IMR-90 (cell line): Measurements from ENCODE around the gene TMEM179. TPM values are rescaled to one million over a fixed set of nuclear protein-coding genes. Genes with fewer than 3 reads are reported as not detected.

Source experiments
- ATAC-seq: fragments of 200-7000 bp; cut with Tn5 transposase; 2 replicates; pipeline ENCODE4 v1.9.1; 2020; ENCODE audit warnings: low read depth, mild to moderate bottlenecking, moderate library complexity
- BruUV-seq: library from RNA; stranded (reverse); fragments of 400-500 nt; replicated peaks from 2 replicates; lab custom pipeline; 2021; lab: Mats Ljungman, UMichigan
- CTCF ChIA-PET: fragments of 300-600 bp; formaldehyde crosslinking; extraction: SDS; loops from one replicate; lab custom pipeline; 2021; ENCODE audit warnings: antibody characterized with exemption; lab: Yijun Ruan, JAX
- POLR2A ChIA-PET: fragments of 300-600 bp; sonication (Branson Sonifier 250); formaldehyde crosslinking; loops from one replicate; lab custom pipeline; 2022; ENCODE audit warnings: antibody characterized with exemption; ENCODE audit not compliant: unreplicated experiment; lab: Charles Lee
- DNase-seq: peaks from one replicate; pipeline ENCODE4 v3.0.0; 2013
- H2AFZ ChIP-seq: replicated peaks from 2 replicates; pipeline ENCODE3; 2013; ENCODE audit warnings: low read length, mild to moderate bottlenecking; ENCODE audit not compliant: poor library complexity
- H2AK5ac ChIP-seq: 2 replicates; pipeline ENCODE4 v1.6.1; 2013; ENCODE audit warnings: low read depth, low read length, inconsistent platforms
- H2AK9ac ChIP-seq: replicated peaks from 2 replicates; pipeline ENCODE3; 2013; ENCODE audit warnings: mild to moderate bottlenecking, low read depth, low read length, moderate library complexity; ENCODE audit not compliant: poor library complexity
- H2BK120ac ChIP-seq: 2 replicates; pipeline ENCODE4 v1.6.1; 2013; ENCODE audit warnings: low read depth, low read length, inconsistent platforms
- H2BK15ac ChIP-seq: 3 replicates; pipeline ENCODE4 v1.6.1; 2013; ENCODE audit warnings: low read depth, low read length, inconsistent platforms
- H2BK20ac ChIP-seq: 2 replicates; pipeline ENCODE4 v1.6.1; 2013; ENCODE audit warnings: low read depth, mild to moderate bottlenecking, inconsistent platforms, low read length, moderate library complexity
- H2BK5ac ChIP-seq: 2 replicates; pipeline ENCODE4 v1.6.1; 2013; ENCODE audit warnings: mild to moderate bottlenecking, low read depth, low read length, inconsistent platforms; ENCODE audit not compliant: poor library complexity, severe bottlenecking
- H3K14ac ChIP-seq: replicated peaks from 2 replicates; pipeline ENCODE4 v1.6.1; 2013; ENCODE audit warnings: low read depth, low read length, inconsistent platforms
- H3K18ac ChIP-seq: 2 replicates; pipeline ENCODE4 v1.6.1; 2013; ENCODE audit warnings: low read depth, low read length, control low read depth
- H3K23ac ChIP-seq: 2 replicates; pipeline ENCODE4 v1.6.1; 2013; ENCODE audit warnings: low read depth, low read length, inconsistent platforms
- H3K27ac ChIP-seq: 2 replicates; pipeline ENCODE4 v1.5.1; 2013; ENCODE audit warnings: mild to moderate bottlenecking, control low read depth, low read length; ENCODE audit not compliant: insufficient read depth
- H3K27me3 ChIP-seq: 2 replicates; pipeline ENCODE4 v1.6.1; 2013; ENCODE audit warnings: low read length; ENCODE audit not compliant: control insufficient read depth, insufficient read depth
- H3K36me3 ChIP-seq: 2 replicates; pipeline ENCODE4 v1.6.1; 2013; ENCODE audit warnings: low read length, mixed read lengths; ENCODE audit not compliant: control insufficient read depth, insufficient read depth
- H3K4ac ChIP-seq: 2 replicates; pipeline ENCODE4 v1.6.1; 2013; ENCODE audit warnings: low read depth, low read length, inconsistent platforms
- H3K4me1 ChIP-seq: 2 replicates; pipeline ENCODE4 v1.6.1; 2013; ENCODE audit warnings: low read length, mixed read lengths; ENCODE audit not compliant: control insufficient read depth, insufficient read depth
- H3K4me2 ChIP-seq: 2 replicates; pipeline ENCODE4 v1.6.1; 2013; ENCODE audit warnings: low read depth, mild to moderate bottlenecking, control low read depth, low read length, moderate library complexity
- H3K4me3 ChIP-seq: 2 replicates; pipeline ENCODE4 v1.5.1; 2013; ENCODE audit warnings: low read depth, mild to moderate bottlenecking, control low read depth, low read length, moderate library complexity; ENCODE audit not compliant: insufficient read depth
- H3K56ac ChIP-seq: 2 replicates; pipeline ENCODE4 v1.6.1; 2013; ENCODE audit warnings: low read length, inconsistent platforms; ENCODE audit not compliant: insufficient read depth; ENCODE audit errors: extremely low read depth
- H3K79me1 ChIP-seq, 2 experiments: 2 replicates each; pipeline ENCODE4 v1.6.1; 2013; ENCODE audit warnings: low read length in 2 of 2, inconsistent platforms in 1 of 2, low read depth in 1 of 2
- H3K9ac ChIP-seq: 2 replicates; pipeline ENCODE4 v1.6.1; 2013; ENCODE audit warnings: low read depth, low read length, control low read depth
- H3K9me1 ChIP-seq: 2 replicates; pipeline ENCODE4 v1.6.1; 2013; ENCODE audit warnings: low read length, inconsistent platforms; ENCODE audit not compliant: insufficient read depth
- H3K9me3 ChIP-seq: 2 replicates; pipeline ENCODE4 v1.6.1; 2013; ENCODE audit warnings: low read length; ENCODE audit not compliant: control insufficient read depth, insufficient read depth
- H4K20me1 ChIP-seq: 2 replicates; pipeline ENCODE4 v1.6.1; 2013; ENCODE audit warnings: low read length, inconsistent platforms; ENCODE audit not compliant: insufficient read depth
- H4K5ac ChIP-seq: 2 replicates; pipeline ENCODE4 v1.6.1; 2013; ENCODE audit warnings: mild to moderate bottlenecking, low read depth, low read length, control low read depth
- H4K8ac ChIP-seq, 2 experiments: 2 replicates each; pipeline ENCODE4 v1.6.1; 2013; ENCODE audit warnings: low read depth in 2 of 2, low read length in 2 of 2, control low read depth in 1 of 2, inconsistent platforms in 1 of 2
- H4K91ac ChIP-seq: 2 replicates; pipeline ENCODE4 v1.6.1; 2013; ENCODE audit warnings: low read depth, low read length, inconsistent platforms; ENCODE audit not compliant: insufficient read depth
- BHLHE40 ChIP-seq: fragments of 150-350 bp; IDR thresholded peaks from 2 replicates; pipeline ENCODE4 v1.6.1; 2016; ENCODE audit warnings: mild to moderate bottlenecking, low read depth, low read length
- CHD1 ChIP-seq: IDR thresholded peaks from 2 replicates; pipeline ENCODE4 v1.6.1; 2012; ENCODE audit warnings: low read depth, low read length, improper control_type of control experiment
- CTCF ChIP-seq: conservative IDR thresholded peaks from 2 replicates; pipeline ENCODE4 v1.5.1; 2012; ENCODE audit warnings: mild to moderate bottlenecking, low read depth, low read length, improper control_type of control experiment
- ELK1 ChIP-seq: fragments of 150-350 bp; IDR thresholded peaks from 2 replicates; pipeline ENCODE4 v1.6.1; 2016; ENCODE audit warnings: low read depth, mild to moderate bottlenecking, low read length, moderate library complexity, borderline replicate concordance
- FOS ChIP-seq: fragments of 150-350 bp; IDR thresholded peaks from 2 replicates; pipeline ENCODE4 v1.6.1; 2016; ENCODE audit warnings: low read depth, low read length
- MAFK ChIP-seq: IDR thresholded peaks from 2 replicates; pipeline ENCODE4 v1.6.1; 2012; ENCODE audit warnings: low read depth, low read length, improper control_type of control experiment
- MAZ ChIP-seq: IDR thresholded peaks from 2 replicates; pipeline ENCODE4 v1.6.1; 2012; ENCODE audit warnings: low read depth, mild to moderate bottlenecking, low read length, improper control_type of control experiment, moderate library complexity, borderline replicate concordance
- MXI1 ChIP-seq: IDR thresholded peaks from 2 replicates; pipeline ENCODE4 v1.6.1; 2012; ENCODE audit warnings: low read depth, mild to moderate bottlenecking, low read length, moderate library complexity, borderline replicate concordance
- NFE2L2 ChIP-seq: fragments of 150-350 bp; IDR thresholded peaks from 2 replicates; pipeline ENCODE4 v1.6.1; 2016; ENCODE audit warnings: low read depth, mild to moderate bottlenecking, low read length
- RAD21 ChIP-seq: IDR thresholded peaks from 2 replicates; pipeline ENCODE4 v1.6.1; 2012; ENCODE audit warnings: low read length, improper control_type of control experiment
- RCOR1 ChIP-seq: IDR thresholded peaks from 2 replicates; pipeline ENCODE4 v1.6.1; 2012; ENCODE audit warnings: mild to moderate bottlenecking, low read length, improper control_type of control experiment; ENCODE audit not compliant: insufficient replicate concordance
- RFX5 ChIP-seq: IDR thresholded peaks from 2 replicates; pipeline ENCODE4 v1.8.0; 2012; ENCODE audit warnings: low read depth, mild to moderate bottlenecking, low read length, moderate library complexity
- SMC3 ChIP-seq: fragments of 150-350 bp; IDR thresholded peaks from 2 replicates; pipeline ENCODE4 v1.6.1; 2016; ENCODE audit warnings: low read depth, mild to moderate bottlenecking, antibody characterized with exemption, low read length, moderate library complexity
- USF2 ChIP-seq: fragments of 150-350 bp; IDR thresholded peaks from 2 replicates; pipeline ENCODE4 v1.6.1; 2017; ENCODE audit warnings: mild to moderate bottlenecking, antibody characterized with exemption, low read length, low read depth
- WGBS, 2 experiments: methylation state at CpG; one replicate each; pipeline versions ENCODE4 v1.1.5 to v1.1.7; 2013; ENCODE audit warnings: missing lambda C conversion rate in 2 of 2; ENCODE audit not compliant: insufficient read length in 1 of 2; ENCODE audit errors: extremely low coverage in 2 of 2; 5-methylcytosine and 5-hydroxymethylcytosine counted together
- dilution Hi-C: fragments of 300-500 bp; cut with HindIII; formaldehyde crosslinking; loops from one replicate; pipeline ENCODE4 v1.14.3; 2018; ENCODE audit warnings: low sequenced_read_pairs; ENCODE audit not compliant: unreplicated experiment
- in situ Hi-C: fragments of 300-500 bp; cut with MboI; formaldehyde crosslinking; loops from 3 replicates; pipeline ENCODE4 v1.14.3; 2019; ENCODE audit warnings: low sequenced_read_pairs, inconsistent platforms, mixed read lengths
- intact Hi-C: fragments of 100-400 bp; cut with micrococcal nuclease; formaldehyde crosslinking; loops from 2 replicates; pipeline ENCODE4 v1.10.0; 2022
- polyA plus RNA-seq, 3 experiments: library from polyadenylated mRNA; depleted of rRNA; stranded (reverse); fragments of >200 nt; gene quantifications; 2 replicates each; pipeline ENCODE4 v1.2.3, GENCODE V29; 2012; ENCODE audit warnings: low replicate concordance in 1 of 3
- total RNA-seq: library from RNA; depleted of rRNA; stranded (reverse); fragments of >200 nt; gene quantifications from 2 replicates; pipeline ENCODE4 v1.2.3, GENCODE V29; 2012

TMEM179 gene
- total and polyA plus RNA-seq, 2 of the 4 experiments (the other 2 are of a cell fraction): not detected

GRCh38 chr14:104545151-104545941, 59.2 kb downstream of the TMEM179 start:
- H3K9me1 ChIP-seq: no peaks in the 10 kb centered on the region
- no peak overlapping the region for H2AFZ ChIP-seq
- no peak for DNase-seq
- 28% methylated on average over 4 of the region's 32 CpGs; no CpG with 5 or more reads in 1 of the 2 experiments for WGBS, 2 experiments
- no peak overlapping the region for H2BK15ac ChIP-seq
- H4K5ac ChIP-seq: no peak overlapping the region
- no TSS peak for BruUV-seq
- in situ Hi-C loops (no loop called here), intact Hi-C loops (no loop called here), dilution Hi-C loops (no loop called here)
- no peak overlapping the region for H3K4me2 ChIP-seq
- H3K4ac ChIP-seq: no peak overlapping the region
- no peak overlapping the region for H3K14ac ChIP-seq
- H3K9ac ChIP-seq: no peak overlapping the region
- H3K56ac ChIP-seq: no peak overlapping the region
- ChIA-PET CTCF (no interaction called here), POLR2A (no interaction called here)
- no peaks in the 10 kb centered on the region for H3K36me3 ChIP-seq
- no peak overlapping the region for H4K8ac ChIP-seq
- no peak overlapping the region for H2AK9ac ChIP-seq
- no peak overlapping the region for H3K18ac ChIP-seq
- no peak overlapping the region for H2BK5ac ChIP-seq
- TF ChIP-seq RCOR1: no peak
- no peak for TF ChIP-seq CTCF
- no peak for TF ChIP-seq CHD1
- no peak for TF ChIP-seq FOS
- TF ChIP-seq MAZ: no peak
- no peak for TF ChIP-seq MAFK
- no peak for TF ChIP-seq MXI1
- TF ChIP-seq USF2: no peak
- no peak for TF ChIP-seq ELK1
- no peak for TF ChIP-seq RAD21
- no peak for TF ChIP-seq NFE2L2
- TF ChIP-seq RFX5: no peak
- TF ChIP-seq SMC3: no peak
- TF ChIP-seq BHLHE40: no peak
- peaks cover 4% of the 10 kb centered on the region; the same call in 1 of the 2 replicates for H3K27me3 ChIP-seq
- no peak overlapping the region for H2BK120ac ChIP-seq
- H3K4me3 ChIP-seq: no peak overlapping the region
- H3K79me1 ChIP-seq: no peaks in the 10 kb centered on the region
- H3K9me3 ChIP-seq: no peaks in the 10 kb centered on the region
- H3K23ac ChIP-seq: no peak overlapping the region
- H3K4me1 ChIP-seq: no peaks in the 10 kb centered on the region
- H4K20me1 ChIP-seq: no peaks in the 10 kb centered on the region
- ATAC-seq: no peak
- H4K91ac ChIP-seq: no peak overlapping the region
- H2BK20ac ChIP-seq: no peak overlapping the region
- no peak overlapping the region for H3K27ac ChIP-seq
- H2AK5ac ChIP-seq: no peak overlapping the region
